Stimulated activated naive B cell treated with anti-CD40 and anti-IgM and Interleukin-4, amounts not matched to agents 10 μg/mL and 1 μg/mL and 100 μg/mL, for 72 hours (primary cell): ENCODE data around the gene SFXN3.
"Not testable (repeated sequence)": the region's sequence is repeated elsewhere in the genome, so short reads cannot be mapped to it uniquely, and the experiment has no call there.

Experiments
- ATAC-seq, 2 donors: fragments of 150-1000 bp; cut with Tn5 transposase; replicated peaks; 2 replicates each; pipeline ENCODE4 v1.10.0; 2021; ENCODE audit warnings: moderate library complexity in 1 of 2
- DNase-seq: peaks from one replicate; pipeline ENCODE4 v3.0.0; 2021
- H3K27ac Mint-ChIP-seq: one replicate; pipeline ENCODE4 v1.8.0; 2022; ENCODE audit warnings: mild to moderate bottlenecking, mixed read lengths
- H3K27me3 Mint-ChIP-seq, 2 donors: one replicate each; pipeline ENCODE4 v1.8.0; 2022; ENCODE audit warnings: mixed read lengths in 2 of 2
- H3K36me3 Mint-ChIP-seq, 2 donors: one replicate each; pipeline ENCODE4 v1.8.0; 2022; ENCODE audit warnings: mixed read lengths in 2 of 2, mild to moderate bottlenecking in 1 of 2
- H3K4me1 Mint-ChIP-seq, 2 donors: one replicate each; pipeline ENCODE4 v1.8.0; 2022; ENCODE audit warnings: mixed read lengths in 2 of 2, mild to moderate bottlenecking in 1 of 2
- H3K4me3 Mint-ChIP-seq, 2 donors: one replicate each; pipeline ENCODE4 v1.8.0; 2022; ENCODE audit warnings: mild to moderate bottlenecking in 2 of 2, mixed read lengths in 2 of 2, moderate library complexity in 1 of 2
- H3K9me3 Mint-ChIP-seq, 2 donors: one replicate each; pipeline ENCODE4 v1.8.0; 2022; ENCODE audit warnings: mixed read lengths in 2 of 2, mild to moderate bottlenecking in 1 of 2

The SFXN3 gene

GRCh38 chr10:101030496-101031127, 422 bp upstream of the SFXN3 start:
- peaks cover 27 to 30% of the 10 kb centered on the region in 2 donors for H3K4me1 Mint-ChIP-seq
- peaks cover 29% of the 10 kb centered on the region in 2 donors for H3K27me3 Mint-ChIP-seq
- H3K27ac Mint-ChIP-seq = peak overlapping the region; percentile 90
- DNase-seq (no peak), ATAC-seq (no peak)
- no peaks in the 10 kb centered on the region for H3K36me3 Mint-ChIP-seq
- peak overlapping the region; percentile 76 to 90 for H3K4me3 Mint-ChIP-seq
- no peaks in the 10 kb centered on the region for H3K9me3 Mint-ChIP-seq

GRCh38 chr10:101031796-101032636, 982 bp downstream of the SFXN3 start:
- peaks cover 26 to 27% of the 10 kb centered on the region in 2 donors for H3K27me3 Mint-ChIP-seq

GRCh38 chr10:101032637-101033224, 1.7 kb downstream of the SFXN3 start:
- Mint-ChIP-seq H3K27ac (peak overlapping the region; percentile 80), H3K27me3 (peaks cover 19 to 20% of the 10 kb centered on the region in 2 donors), H3K4me3 (peak overlapping the region; percentile 76 to 90), H3K9me3 (no peaks in the 10 kb centered on the region), H3K4me1 (peaks cover 27 to 30% of the 10 kb centered on the region in 2 donors), H3K36me3 (peaks cover 3 to 11% of the 10 kb centered on the region in 2 donors)
- DNase-seq (no peak), ATAC-seq (peak; percentile 48 to 54)

More at GRCh38 chr10:101031796-101032636, 982 bp downstream of the SFXN3 start:
- Mint-ChIP-seq H3K27ac (peak overlapping the region; percentile 90), H3K9me3 (no peaks in the 10 kb centered on the region), H3K4me1 (peaks cover 27 to 30% of the 10 kb centered on the region in 2 donors), H3K4me3 (peak overlapping the region; percentile 76 to 90), H3K36me3 (peaks cover 0 to 7% of the 10 kb centered on the region in 2 donors)
- peak; percentile 53 to 55 for ATAC-seq
- DNase-seq = peak; percentile 27

GRCh38 chr10:101033276-101033675, 2.2 kb downstream of the SFXN3 start:
- no peak for ATAC-seq
- Mint-ChIP-seq H3K9me3 (no peaks in the 10 kb centered on the region), H3K36me3 (peaks cover 3 to 17% of the 10 kb centered on the region in 2 donors), H3K27ac (no peak overlapping the region), H3K27me3 (peaks cover 15% of the 10 kb centered on the region in 2 donors), H3K4me3 (no peak overlapping the region), H3K4me1 (peaks cover 27 to 30% of the 10 kb centered on the region in 2 donors)
- no peak for DNase-seq

- not testable (repeated sequence) for H3K27ac Mint-ChIP-seq, ATAC-seq, H3K4me3 Mint-ChIP-seq, H3K27me3 Mint-ChIP-seq, H3K9me3 Mint-ChIP-seq, DNase-seq
- Mint-ChIP-seq H3K4me1 (peaks cover 21 to 30% of the 10 kb centered on the region in 2 donors), H3K36me3 (peaks cover 3 to 17% of the 10 kb centered on the region in 2 donors)
Measured at GRCh38 chr10:101034404-101034803, 3.4 kb downstream of the SFXN3 start.

GRCh38 chr10:101035314-101035713, 4.3 kb downstream of the SFXN3 start:
- Mint-ChIP-seq H3K4me1 (peaks cover 19 to 27% of the 10 kb centered on the region in 2 donors), H3K27ac (no peak overlapping the region), H3K36me3 (peaks cover 3 to 17% of the 10 kb centered on the region in 2 donors), H3K27me3 (no peaks in the 10 kb centered on the region), H3K4me3 (no peak overlapping the region), H3K9me3 (no peaks in the 10 kb centered on the region)
- DNase-seq (no peak), ATAC-seq (no peak)

GRCh38 chr10:101035916-101036702, 5.1 kb downstream of the SFXN3 start:
- H3K4me3 Mint-ChIP-seq = no peak overlapping the region
- peaks cover 17 to 22% of the 10 kb centered on the region in 2 donors for H3K4me1 Mint-ChIP-seq
- ATAC-seq (no peak), DNase-seq (no peak)
- H3K27ac Mint-ChIP-seq = no peak overlapping the region
- H3K9me3 Mint-ChIP-seq = no peaks in the 10 kb centered on the region
- H3K27me3 Mint-ChIP-seq = no peaks in the 10 kb centered on the region
- peaks cover 3 to 17% of the 10 kb centered on the region in 2 donors for H3K36me3 Mint-ChIP-seq

GRCh38 chr10:101036726-101037125, 5.7 kb downstream of the SFXN3 start:
- Mint-ChIP-seq H3K27ac (no peak overlapping the region), H3K4me1 (peaks cover 12 to 22% of the 10 kb centered on the region in 2 donors), H3K4me3 (no peak overlapping the region), H3K36me3 (peaks cover 3 to 17% of the 10 kb centered on the region in 2 donors), H3K27me3 (no peaks in the 10 kb centered on the region), H3K9me3 (no peaks in the 10 kb centered on the region)
- no peak for DNase-seq
- ATAC-seq = no peak

GRCh38 chr10:101038484-101038883, 7.5 kb downstream of the SFXN3 start:
- DNase-seq (no peak), ATAC-seq (no peak)
- no peaks in the 10 kb centered on the region for H3K9me3 Mint-ChIP-seq
- H3K4me3 Mint-ChIP-seq = no peak overlapping the region
- H3K27ac Mint-ChIP-seq = no peak overlapping the region
- peaks cover 11 to 25% of the 10 kb centered on the region in 2 donors for H3K4me1 Mint-ChIP-seq
- H3K36me3 Mint-ChIP-seq = peaks cover 3 to 17% of the 10 kb centered on the region in 2 donors
- H3K27me3 Mint-ChIP-seq = no peaks in the 10 kb centered on the region

GRCh38 chr10:101040061-101040460, 9.0 kb downstream of the SFXN3 start:
- Mint-ChIP-seq H3K4me3 (no peak overlapping the region), H3K27ac (no peak overlapping the region), H3K9me3 (no peaks in the 10 kb centered on the region), H3K36me3 (peaks cover 3 to 17% of the 10 kb centered on the region in 2 donors), H3K27me3 (no peaks in the 10 kb centered on the region), H3K4me1 (peaks cover 14 to 26% of the 10 kb centered on the region in 2 donors)
- ATAC-seq (no peak), DNase-seq (no peak)

GRCh38 chr10:101040851-101041250, 9.8 kb downstream of the SFXN3 start:
- DNase-seq = no peak
- Mint-ChIP-seq H3K36me3 (peaks cover 3 to 17% of the 10 kb centered on the region in 2 donors), H3K4me1 (peaks cover 14 to 26% of the 10 kb centered on the region in 2 donors), H3K27me3 (no peaks in the 10 kb centered on the region), H3K4me3 (no peak overlapping the region), H3K27ac (peak overlapping the region; percentile 43), H3K9me3 (no peaks in the 10 kb centered on the region)
- no peak for ATAC-seq

GRCh38 chr10:101041252-101041761, 10.3 kb downstream of the SFXN3 start:
- peaks cover 3 to 14% of the 10 kb centered on the region in 2 donors for H3K36me3 Mint-ChIP-seq

GRCh38 chr10:101042118-101042517, 11.1 kb downstream of the SFXN3 start:
- Mint-ChIP-seq H3K4me3 (peak overlapping the region; percentile 94 to 98), H3K9me3 (no peaks in the 10 kb centered on the region), H3K4me1 (peaks cover 14 to 26% of the 10 kb centered on the region in 2 donors), H3K27ac (peak overlapping the region; percentile 96), H3K36me3 (peaks cover 3 to 10% of the 10 kb centered on the region in 2 donors), H3K27me3 (peaks cover 11 to 12% of the 10 kb centered on the region in 2 donors)
- no peak for ATAC-seq
- DNase-seq = no peak

More at GRCh38 chr10:101041252-101041761, 10.3 kb downstream of the SFXN3 start:
- ATAC-seq (peak; percentile 80 to 81), DNase-seq (peak; percentile 62)
- Mint-ChIP-seq H3K9me3 (no peaks in the 10 kb centered on the region), H3K4me3 (no peak overlapping the region), H3K4me1 (peaks cover 14 to 26% of the 10 kb centered on the region in 2 donors), H3K27ac (peak overlapping the region; percentile 43), H3K27me3 (peaks cover 3 to 4% of the 10 kb centered on the region in 2 donors)
